HG03575 (cell line): ENCODE data around the gene PPP1R3E.

ENCODE experiments used
- ATAC-seq: cut with Tn5 transposase; IDR thresholded peaks from one replicate; pipeline ENCODE4 v1.9.1; 2021; ENCODE audit not compliant: unreplicated experiment, insufficient number of reproducible peaks, low FRiP score; ENCODE audit errors: extremely low read depth

The PPP1R3E gene

DNA sequence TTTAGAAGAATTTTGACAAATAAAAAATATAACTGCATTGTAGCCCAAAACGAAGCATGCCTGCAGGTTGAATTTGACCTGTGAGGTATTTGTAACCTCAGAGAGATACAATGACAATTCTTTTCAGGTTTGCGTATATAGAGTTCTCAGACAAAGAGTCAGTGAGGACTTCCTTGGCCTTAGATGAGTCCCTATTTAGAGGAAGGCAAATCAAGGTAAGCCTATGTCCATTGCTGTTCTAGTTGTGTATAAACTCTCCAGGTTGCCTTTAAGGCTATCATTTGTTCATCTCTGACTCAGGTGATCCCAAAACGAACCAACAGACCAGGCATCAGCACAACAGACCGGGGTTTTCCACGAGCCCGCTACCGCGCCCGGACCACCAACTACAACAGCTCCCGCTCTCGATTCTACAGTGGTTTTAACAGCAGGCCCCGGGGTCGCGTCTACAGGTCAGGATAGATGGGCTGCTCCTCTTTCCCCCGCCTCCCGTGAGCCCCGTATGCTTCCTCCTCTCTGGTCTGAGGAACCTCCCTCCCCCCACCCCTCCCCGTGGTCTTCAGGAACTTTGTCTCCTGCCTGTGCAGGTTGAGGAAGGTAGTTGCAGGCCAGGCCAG, 21.3 kb upstream of the PPP1R3E start:
- no peak for ATAC-seq

DNA sequence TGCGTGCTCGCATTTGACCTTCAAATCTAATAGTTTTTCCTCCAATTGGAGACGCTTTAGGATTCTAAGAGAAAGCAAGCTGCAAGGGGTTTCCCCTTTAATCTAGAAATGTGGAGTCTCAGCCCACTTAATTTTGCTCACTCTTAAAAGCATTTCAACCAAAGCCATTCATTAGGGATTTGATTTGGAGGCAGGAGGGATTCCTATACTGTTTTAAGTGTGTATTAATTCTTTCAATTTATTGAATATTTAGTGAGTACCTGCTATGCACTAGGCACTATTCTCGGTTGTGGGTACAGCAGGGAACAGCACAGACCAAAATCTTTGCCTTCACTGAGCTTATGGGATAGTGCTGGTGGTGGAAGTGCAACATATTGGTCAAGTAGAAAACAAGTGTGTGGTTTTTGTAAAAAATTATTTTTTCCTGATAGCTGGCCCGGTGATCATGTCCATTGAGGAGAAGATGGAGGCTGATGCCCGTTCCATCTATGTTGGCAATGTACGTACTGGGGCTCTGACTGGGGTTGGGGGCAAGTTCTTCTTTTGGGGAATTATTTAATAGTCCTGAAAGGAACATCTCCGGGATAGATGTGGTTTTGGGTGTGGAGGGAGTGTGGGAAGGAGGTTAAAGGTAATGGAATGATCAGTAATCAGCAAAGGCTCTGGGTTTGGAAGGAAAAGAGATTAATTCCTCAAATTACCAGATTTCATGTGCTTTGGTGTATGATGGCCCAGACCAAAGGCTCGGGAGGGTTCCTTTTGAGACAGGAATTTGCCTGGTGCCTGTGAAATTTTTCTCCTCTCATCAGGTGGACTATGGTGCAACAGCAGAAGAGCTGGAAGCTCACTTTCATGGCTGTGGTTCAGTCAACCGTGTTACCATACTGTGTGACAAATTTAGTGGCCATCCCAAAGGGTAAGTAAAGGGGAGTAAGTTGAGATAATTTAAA, 20.2 kb upstream of the PPP1R3E start:
- no peak for ATAC-seq

DNA sequence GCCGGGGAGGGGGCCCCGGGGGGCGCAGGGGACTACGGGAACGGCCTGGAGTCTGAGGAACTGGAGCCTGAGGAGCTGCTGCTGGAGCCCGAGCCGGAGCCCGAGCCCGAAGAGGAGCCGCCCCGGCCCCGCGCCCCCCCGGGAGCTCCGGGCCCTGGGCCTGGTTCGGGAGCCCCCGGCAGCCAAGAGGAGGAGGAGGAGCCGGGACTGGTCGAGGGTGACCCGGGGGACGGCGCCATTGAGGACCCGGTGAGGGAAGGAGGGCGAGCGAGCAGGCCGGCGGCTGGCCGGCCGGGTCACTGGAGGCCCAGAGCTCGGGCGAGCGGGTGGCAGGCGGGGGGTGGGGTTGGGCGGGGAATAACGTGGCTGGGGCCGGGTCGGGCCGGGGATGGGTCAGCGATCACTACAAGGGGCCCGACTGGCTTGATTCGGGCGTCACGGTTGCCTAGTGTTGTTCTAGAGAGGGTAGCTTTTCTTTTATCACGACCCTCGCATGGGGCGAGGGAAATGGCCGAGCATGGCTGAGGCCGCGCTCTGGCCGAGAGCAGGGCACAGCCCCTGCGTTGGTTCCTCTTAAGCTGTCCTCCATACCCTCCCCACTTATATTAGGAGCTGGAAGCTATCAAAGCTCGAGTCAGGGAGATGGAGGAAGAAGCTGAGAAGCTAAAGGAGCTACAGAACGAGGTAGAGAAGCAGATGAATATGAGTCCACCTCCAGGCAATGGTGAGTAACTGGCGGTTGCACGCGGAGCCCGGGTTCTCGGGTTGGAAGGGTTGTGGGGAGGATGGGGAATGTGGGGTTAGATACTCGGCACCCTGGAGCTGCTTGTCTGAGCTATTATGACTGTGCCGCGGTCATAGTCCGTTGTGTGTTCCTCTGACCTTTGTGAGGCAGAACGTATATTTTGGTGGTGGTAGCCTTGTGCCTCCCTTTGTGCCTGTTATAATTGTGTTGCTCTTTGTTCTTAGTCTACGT, 19.2 kb upstream of the PPP1R3E start:
- no peak for ATAC-seq

DNA sequence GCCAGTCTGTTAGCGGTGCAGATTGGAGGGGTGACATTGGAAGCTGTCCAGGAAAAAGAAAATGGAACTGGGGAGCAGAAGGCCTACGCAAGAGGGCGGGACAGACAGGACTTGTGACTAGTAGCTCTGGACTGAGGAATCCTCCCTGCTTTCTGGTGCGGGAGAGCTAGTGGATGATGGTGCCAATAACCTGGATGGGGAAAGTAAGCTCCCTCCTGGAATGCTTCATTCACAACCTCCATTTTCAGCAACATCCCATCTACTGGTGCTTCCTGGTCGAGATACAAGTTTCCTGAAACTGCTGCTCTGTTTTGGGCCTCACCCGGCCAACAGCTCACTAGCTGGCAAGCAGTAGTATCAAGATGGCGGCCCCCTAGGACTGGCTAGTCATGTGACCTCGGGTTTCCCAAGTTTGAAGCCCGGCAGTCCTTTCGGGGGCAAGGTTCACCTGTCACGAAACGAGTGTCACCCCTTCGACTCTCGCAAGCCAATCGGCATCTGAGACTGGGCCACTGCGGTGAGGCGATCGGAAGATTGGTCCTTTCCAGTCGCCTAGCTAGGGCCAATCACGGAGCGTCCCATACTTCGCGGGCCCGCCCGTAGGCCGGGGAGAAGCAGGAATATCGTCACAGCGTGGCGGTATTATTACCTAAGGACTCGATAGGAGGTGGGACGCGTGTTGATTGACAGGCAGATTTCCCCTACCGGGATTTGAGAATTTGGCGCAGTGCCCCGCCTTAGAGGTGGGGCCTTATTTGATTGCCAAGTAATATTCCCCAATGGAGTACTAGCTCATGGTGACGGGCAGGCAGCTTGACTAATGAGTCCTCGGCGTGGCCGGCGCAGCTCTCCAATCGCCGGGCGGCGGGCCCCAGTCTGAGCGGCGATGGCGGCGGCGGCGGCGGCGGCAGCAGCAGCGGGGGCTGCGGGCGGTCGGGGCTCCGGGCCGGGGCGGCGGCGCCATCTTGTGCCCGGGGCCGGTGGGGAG, 18.2 kb upstream of the PPP1R3E start, which contains the start of gene PABPN1:
PABPN1 (plus strand) TSS at position 874 of the 988 bp plus-strand sequence; CDS start at position 887, 13 bp downstream.
- ATAC-seq = peak; percentile 86

DNA sequence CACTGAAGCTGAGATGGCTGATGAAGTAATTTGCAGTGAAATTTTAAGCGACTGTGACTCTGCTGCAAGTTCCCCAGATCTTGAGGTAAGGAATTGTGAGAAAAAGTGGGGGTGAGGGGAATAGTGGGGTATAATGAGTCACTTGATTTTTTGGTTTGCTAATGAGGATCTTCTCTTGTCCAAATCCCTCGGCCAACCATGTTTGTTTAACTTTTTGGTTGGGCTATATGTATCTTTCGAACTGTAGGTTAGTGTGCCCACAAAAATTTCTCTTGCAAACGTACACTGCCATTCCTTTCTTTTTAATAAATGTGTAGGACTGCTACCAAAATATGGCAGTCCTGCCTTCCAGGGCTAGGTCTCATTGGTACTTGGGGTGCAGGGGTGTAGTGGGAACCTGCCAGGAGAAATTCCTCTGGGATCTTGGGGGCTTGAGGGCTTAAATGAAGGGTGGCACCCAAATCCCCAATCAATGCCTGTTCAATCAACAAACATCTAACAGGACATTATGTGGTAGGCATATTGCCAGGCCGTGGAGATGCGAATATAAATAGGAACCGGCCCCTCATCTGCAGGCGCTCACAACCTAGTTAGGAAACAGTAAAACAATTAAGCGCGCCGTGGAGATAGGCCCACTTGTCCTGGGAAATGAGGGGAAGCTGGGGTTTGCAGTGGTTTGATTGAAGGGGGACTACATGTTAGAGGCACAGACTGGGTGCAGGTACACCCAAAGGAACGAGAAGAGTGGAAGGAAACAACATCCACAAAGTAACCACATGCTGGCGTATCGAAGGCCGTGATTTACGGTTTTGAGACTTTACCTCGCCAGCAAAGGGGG, 17.3 kb upstream of the PPP1R3E start:
- ATAC-seq = no peak

DNA sequence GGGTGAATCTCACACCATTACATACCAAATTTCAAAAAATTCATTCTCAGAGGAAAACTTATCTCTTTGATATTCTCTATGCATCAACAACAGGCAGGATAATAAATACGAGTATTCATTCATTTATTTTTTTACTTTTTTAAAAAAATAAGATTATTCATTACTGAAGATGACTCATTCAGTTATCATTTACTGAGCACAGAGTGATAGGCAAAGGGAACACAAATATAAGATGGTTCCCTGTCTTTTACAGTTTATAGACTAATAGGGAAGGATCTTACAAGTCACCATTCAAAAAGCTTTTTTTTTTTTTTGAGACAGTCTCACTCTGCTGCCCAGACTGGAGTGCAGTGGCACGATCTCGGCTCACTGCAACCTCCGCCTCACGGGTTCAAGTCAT, 13.6 kb upstream of the PPP1R3E start:
- no peak for ATAC-seq

DNA sequence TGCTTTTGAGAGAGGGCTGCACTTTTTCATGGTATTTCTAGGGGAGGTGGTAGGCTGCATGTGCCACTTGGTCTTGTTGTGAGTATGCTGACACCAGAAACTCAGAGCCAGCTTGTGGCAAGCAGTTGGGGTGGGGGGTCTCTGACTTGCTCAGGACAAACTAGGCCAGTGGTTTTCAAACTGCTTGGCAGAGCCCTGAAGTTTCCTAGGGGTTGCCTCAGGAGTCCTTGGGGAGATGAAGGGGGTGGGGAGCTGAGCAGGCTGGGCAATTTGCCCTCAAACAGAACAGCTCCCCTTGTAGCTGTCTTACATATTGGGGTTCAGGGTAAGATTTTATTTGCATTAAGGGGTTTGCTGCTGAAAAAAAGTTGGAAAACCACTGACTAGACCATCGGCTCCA, 7.9 kb upstream of the PPP1R3E start:
- no peak for ATAC-seq

DNA sequence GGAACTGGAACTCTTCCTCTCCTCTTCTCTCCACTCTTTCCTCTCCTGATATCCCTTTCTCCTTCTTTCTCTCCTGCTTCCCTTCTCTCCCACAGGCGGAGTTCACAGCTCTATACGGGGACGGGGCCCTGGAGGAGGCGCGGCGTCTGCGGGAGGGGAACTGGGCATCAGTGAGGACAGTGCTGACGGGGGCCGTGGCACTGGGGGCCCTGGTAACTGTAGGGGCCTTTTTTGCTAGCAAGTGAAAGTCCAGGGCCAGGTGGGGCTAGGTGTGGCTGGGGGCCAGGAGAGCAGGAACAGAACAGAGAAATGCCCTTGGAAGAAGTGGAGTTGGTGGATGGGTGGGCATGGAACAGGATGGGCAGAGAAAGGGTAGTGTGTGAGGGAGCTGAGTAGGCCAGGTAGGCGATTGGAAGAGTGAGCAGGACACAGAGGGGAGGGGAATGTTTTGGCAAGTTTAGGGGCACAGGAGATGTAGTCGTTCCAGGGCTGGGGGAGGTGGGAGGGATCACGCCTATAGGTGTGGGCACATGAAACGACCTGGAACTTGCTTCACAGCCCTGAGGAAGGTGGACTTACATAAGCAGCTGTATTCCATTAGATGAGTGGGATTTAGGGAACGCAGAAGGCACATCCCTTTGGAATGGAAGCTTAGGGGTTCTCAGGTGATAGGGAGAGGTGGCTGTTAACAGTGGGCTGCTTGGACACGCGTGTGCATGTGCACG, 6.2 kb upstream of the PPP1R3E start:
- no peak for ATAC-seq

DNA sequence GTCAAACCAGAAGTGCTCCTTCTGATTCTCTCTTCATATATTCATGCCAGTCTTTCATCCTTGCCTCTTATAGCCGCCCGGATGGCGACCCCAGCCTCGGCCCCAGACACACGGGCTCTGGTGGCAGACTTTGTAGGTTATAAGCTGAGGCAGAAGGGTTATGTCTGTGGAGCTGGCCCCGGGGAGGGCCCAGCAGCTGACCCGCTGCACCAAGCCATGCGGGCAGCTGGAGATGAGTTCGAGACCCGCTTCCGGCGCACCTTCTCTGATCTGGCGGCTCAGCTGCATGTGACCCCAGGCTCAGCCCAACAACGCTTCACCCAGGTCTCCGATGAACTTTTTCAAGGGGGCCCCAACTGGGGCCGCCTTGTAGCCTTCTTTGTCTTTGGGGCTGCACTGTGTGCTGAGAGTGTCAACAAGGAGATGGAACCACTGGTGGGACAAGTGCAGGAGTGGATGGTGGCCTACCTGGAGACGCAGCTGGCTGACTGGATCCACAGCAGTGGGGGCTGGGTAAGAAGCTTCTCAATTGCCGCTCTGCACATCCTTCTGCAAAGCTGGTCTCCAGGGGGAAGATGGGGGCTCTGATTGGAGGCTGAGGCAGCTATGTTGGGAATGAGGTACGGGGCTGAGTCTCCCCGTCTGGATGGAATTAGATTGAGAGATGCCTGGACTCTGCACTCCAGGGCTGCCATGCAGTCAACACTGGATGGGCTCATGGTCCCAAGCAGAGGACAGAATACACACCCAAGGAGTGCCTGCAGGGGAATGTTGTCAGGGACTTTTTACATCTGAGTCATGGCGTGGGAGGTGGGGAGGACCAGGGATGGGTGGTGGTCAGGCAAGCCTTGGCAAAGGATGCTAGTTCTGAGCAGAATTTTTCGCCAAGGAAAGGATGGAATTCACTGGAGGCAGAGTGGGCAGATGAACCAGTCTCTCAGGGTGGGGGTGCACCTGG, 5.3 kb upstream of the PPP1R3E start:
- no peak for ATAC-seq

DNA sequence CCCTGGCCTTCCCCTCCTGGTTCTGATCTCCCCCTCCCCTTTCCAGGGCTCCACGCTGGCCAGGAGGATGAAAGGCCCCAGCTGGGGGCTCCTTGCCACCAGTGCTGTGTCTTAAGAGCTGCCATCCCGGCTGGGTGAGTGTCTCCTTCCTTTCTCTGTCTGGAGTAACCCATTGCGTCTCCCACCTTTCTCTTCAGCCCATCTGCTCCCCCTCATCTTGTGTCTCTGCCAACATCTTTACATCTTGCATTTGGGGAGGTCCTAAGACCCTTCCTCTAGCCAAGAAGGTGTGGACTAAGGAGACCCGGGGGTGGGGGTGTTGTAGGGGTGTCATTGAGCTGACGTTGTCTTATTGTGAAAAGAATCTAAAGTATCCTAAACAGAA, 4.5 kb upstream of the PPP1R3E start:
- no peak for ATAC-seq

DNA sequence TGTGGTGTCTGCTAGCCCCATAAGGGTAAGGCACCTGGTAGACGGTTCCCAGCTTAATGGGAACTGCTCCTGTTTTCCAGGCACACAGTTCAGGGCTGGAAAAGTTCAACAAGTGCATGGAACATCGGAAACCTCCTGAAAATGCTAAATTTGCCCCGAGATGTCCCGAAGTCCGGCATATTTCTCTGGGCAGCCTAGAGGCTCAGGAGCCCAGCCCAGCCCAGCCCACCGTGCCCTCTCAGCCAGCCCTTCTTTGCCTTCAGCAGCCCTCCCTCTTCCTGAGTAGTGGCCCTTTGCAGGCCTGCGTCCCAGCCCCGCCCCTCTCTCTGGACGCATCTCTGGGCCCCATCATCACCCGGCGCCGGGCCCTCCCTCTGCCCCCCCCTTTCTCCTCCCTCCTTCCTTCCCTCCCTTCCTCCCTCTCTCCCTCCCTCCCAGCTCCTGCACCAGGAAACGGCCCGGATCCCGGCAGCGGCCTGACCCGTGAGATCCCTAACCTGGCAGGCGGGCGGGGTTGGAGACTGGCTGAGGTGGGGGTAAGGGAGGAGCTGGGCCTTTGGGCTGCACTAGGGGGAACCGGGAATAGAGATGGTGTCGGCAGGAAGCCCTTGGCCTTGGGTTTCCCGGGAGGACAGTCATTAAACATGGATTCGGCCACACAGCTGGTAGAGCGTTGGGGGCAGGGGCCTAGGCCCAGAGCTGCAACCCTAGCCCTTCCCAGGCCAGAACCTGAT, 3.9 kb upstream of the PPP1R3E start, which contains the start of gene BCL2L2:
BCL2L2 (plus strand) TSS at position 422 of the 734 bp plus-strand sequence. CDS start 935 bp downstream, outside the sequence.
- ATAC-seq = no peak

DNA sequence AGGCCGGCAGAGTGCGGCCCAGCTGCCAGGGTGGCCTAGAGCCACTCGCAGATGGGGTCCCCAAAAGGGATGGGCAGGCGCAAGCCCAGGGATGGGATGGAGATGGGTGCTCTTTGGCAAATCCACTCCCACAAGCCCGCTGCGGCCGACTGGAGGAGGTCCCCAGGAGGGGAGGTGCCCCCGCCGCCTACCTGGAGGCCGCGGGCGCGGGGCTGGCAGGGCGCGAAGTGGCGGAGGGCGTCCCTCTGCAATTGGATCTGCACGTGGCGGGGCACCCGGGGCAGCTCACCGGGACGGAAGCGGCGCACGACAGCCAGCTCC, 730 bp downstream of the PPP1R3E start:
- ATAC-seq = no peak

DNA sequence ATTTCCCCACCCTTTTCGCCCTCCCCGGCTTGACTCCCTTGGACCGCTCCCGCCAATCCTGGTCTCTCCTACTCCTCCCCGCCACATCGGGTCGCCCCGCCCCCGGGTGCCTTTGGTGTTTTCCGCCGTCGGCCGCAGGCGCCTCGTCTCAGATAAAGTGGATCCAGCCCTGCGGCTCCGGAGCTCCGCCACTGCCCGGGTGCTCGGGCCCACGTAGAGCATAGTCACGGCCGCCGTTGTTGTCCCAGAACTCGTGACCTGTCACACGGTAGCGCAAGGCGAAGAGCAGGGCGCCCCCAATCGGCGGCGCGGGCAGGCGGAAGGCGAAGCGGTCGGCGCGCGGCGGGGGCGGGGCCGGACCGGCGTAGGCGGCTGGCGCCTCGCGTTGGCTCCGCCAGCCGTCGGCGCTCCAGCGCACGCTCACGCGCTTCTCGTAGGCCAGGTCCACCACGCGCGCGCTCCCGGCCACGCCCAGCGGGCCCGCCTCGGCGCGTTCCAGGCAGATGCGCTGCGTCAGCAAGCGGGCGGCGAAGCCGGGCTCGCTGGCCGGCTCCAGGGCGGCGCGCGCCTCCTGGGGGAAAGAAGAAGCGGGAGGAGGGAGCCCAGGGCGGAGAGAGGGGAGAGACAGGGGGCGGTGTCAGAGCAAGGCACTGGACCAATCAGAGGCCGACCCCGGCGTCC, 1.2 kb downstream of the PPP1R3E start:
- peak; percentile 44 for ATAC-seq

DNA sequence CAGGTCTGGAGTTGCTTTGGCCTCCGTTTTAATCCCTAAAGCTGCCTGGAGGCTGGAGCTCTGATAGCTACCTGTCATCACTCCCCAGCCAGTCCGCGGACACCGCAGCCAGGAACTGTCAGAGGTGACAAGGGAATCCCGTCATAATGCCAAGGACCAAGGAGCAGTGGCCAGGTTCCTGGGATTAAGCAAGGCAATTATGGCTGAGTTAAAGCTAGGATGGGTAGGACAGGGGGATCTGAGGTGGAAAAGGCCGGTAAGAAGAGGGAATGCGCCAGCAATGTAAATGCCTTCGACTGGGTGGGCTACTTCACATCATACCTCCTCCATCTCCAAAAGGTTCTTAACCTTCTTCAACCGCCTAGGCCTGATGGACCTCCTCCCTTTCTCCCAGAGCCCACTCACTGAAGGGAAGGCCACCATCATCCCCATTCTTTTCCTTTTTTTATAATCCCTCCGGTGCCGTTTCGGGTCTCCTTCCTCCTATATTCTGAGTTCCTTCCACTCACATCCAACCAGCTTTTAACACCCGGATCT, 1.9 kb downstream of the PPP1R3E start:
- no peak for ATAC-seq
